Measurements from ENCODE around the gene NKIRAS1.

GRCh38 chr3:23886311-23886710, 30.5 kb downstream of the NKIRAS1 start:
- TF ChIP-seq POLR2A (IDR thresholded peaks at IDR 0.05; ENCODE audit: low read depth, low read length), result no peak
- TF ChIP-seq POLR2AphosphoS5 (IDR thresholded peaks at IDR 0.05; ENCODE audit: low read depth, low read length), result no peak
